NCI-H2196 treated with DMSO at 0.1 percent for 48 hours (cell line): ENCODE results near the gene LPCAT2.

Source experiments
- DNase-seq: peaks from one replicate; lab custom pipeline; 2025; ENCODE audit not compliant: unreplicated experiment; lab: John Stamatoyannopoulos, UW

Gene LPCAT2

DNA sequence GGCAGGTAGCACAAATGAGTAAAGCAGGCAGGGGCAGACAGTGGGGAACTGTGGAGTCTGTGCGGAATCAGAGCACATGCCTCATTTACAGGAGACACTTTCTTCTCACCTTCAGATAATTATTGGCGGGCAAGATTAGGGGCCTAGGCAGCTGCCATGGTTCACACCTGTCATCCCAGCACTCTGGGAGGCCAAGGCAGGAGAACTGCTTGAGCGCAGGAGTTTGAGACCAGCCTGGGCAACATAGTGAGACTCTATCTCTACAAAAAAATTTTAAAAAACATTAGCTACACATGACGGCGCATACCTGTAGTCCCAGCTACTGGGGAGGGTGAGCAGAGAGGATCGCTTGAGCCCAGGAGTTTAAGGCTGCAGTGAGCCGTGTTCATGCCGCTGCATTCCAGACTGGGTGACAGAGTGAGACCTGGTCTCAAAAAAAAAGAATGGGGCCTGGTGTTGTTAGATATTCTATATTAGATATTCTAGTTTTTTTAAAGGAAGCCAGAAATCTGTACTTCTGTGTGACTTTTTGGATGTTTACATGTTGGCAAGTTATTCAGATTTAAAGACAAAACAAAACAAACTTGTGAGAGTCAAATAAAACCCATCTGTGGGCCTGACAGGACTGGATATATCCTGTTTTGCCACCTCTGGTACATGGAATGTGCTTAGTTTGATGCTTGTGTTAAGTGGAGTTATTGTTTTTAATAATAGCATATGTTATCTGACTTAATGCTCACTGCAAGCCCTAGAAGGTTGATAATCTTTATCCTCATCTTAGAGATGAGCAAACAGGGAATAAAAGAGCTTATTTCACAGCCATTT lies 4.9 kb upstream of the LPCAT2 start:
- DNase-seq, result no peak

DNA sequence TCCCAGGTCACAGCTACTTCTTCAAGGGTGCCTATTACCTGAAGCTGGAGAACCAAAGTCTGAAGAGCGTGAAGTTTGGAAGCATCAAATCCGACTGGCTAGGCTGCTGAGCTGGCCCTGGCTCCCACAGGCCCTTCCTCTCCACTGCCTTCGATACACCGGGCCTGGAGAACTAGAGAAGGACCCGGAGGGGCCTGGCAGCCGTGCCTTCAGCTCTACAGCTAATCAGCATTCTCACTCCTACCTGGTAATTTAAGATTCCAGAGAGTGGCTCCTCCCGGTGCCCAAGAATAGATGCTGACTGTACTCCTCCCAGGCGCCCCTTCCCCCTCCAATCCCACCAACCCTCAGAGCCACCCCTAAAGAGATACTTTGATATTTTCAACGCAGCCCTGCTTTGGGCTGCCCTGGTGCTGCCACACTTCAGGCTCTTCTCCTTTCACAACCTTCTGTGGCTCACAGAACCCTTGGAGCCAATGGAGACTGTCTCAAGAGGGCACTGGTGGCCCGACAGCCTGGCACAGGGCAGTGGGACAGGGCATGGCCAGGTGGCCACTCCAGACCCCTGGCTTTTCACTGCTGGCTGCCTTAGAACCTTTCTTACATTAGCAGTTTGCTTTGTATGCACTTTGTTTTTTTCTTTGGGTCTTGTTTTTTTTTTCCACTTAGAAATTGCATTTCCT lies 3.4 kb upstream of the LPCAT2 start:
- no peak for DNase-seq

DNA sequence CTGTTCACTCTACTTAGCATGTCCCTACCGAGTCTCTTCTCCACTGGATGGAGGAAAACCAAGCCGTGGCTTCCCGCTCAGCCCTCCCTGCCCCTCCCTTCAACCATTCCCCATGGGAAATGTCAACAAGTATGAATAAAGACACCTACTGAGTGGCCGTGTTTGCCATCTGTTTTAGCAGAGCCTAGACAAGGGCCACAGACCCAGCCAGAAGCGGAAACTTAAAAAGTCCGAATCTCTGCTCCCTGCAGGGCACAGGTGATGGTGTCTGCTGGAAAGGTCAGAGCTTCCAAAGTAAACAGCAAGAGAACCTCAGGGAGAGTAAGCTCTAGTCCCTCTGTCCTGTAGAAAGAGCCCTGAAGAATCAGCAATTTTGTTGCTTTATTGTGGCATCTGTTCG lies 2.8 kb upstream of the LPCAT2 start:
- no peak for DNase-seq

DNA sequence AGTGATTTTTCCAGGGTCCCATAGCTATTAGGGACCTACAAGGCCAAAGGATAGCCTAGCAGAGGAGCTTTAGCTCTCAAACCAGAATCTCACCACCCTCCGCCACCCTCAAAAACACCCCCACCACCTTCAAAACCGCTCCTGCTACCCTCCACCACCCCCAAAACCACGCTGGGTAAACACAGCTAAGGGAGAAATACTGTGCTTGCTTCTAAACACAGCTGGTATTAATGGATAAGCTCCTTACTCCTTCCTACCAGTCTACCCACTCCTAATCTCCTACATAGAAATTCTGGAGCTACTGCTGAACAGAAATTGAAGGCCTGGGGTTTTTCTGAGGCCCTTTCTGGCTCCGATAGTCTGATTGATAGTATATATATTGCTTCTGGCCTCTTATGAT lies 2.2 kb upstream of the LPCAT2 start:
- no peak for DNase-seq

DNA sequence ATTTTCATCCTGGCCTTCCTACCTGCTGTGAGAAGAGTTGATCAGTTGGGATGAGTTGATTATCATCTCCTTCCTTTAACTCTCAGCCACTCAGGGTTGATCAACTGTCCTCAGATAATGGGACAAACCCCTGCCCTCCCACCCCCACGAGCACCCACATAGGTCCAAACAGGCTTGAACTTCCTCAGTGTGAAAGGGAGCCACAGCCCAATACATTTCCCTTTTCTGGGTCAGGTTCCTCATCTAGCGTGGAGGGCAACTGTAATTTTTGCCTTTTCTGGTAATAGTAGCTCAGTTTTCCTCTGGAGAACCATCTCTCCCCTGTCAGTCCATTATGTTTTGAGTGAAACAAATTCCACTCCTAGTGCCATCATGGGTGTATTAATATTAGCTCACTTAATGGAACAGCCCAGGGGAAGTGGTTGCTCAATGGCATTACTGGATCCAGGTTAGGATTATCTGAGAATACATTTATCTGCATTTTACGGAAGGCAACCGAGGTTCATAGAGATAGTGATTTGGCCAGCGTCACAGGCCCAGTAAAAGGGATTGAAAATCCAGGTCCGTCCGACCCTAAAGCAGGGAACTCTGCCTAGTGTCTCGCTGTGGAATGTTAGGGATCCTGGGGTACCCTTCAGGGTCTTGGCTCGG lies 476 bp upstream of the LPCAT2 start:
- DNase-seq, result no peak

DNA sequence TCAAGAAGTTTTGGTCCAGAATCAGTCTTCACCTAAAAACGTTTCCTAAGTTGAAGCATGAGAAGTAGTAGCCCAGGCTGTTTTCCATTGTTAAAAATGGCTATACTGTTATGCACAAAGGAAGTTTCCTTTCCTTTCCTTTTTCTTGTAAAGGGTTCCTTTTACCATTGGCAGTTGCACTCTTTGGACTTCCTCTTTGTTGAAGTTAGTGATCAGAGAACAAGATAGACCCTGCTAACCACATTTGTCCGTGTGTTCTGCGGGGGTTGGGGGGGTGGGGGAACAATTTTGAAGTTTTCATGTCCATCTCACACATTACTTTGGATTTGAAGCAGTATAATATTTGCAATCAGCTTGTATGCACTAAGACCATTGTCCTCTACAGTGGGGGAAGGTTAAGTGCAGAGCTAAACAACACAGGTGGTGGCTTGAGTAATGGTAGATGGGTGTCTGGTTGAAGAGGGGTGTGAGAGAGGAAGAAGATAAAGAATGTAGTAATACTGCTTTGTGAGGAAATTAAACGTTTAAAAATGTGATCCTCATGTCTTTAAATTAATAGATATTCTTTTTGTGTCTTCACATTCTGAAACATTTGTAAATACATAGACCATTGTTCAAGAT lies 1.4 kb downstream of the LPCAT2 start:
- DNase-seq, result no peak

DNA sequence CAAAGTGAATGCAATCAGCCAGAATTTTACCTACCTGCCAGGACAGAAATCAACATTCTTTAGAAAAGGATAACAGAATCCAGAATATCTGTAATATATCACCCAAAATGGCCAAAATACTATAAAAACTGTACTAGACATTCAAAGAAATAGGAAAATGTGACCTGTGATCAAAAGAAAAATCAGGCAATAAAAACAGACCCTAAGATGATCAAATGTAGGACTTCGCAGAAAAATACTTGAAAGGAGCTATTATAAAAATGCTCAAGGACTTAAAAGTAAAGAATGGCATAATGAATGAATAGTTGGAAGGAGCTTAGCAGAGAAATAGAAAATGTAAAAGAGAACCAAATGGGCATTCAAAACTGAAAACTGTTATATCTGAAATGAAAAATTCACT lies 4.1 kb downstream of the LPCAT2 start:
- DNase-seq, result no peak

DNA sequence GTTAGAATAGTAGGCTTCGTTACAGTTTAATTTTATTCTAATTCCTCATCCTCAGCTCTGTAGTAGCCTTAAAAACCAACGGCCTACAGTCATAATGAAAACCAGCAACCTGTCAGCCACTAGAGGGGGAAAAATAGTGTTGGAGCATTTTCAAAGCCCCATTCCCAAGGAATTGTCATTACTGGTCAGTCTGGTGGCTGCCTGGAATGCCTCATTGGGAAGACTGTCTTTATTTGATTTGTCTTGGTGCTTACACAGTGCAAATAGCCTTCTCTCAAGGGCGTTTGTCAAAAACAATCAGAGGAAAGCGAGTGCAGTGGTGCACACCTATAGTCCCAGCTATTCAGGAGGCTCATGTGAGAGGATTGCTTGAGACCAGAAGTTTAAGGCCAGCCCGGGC lies 4.7 kb downstream of the LPCAT2 start:
- DNase-seq, result no peak

DNA sequence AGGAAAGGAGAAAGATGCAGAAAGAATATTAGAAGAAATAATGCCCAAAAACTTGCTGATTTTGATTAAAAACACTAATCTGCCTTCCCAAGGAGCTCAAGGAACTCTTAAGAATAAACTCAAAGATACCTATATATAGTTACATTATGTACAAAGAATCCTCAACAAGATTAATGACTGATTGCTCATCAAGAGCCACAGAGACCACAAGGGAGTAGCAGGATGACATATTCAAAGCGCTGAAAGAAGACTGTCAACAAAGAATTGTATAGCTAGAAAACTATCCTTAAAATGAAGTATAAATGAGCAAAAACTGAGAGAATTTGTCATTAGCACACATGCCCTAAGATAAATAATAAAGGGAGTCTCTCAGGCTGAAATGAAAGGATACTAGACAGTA lies 6.2 kb downstream of the LPCAT2 start:
- no peak for DNase-seq

DNA sequence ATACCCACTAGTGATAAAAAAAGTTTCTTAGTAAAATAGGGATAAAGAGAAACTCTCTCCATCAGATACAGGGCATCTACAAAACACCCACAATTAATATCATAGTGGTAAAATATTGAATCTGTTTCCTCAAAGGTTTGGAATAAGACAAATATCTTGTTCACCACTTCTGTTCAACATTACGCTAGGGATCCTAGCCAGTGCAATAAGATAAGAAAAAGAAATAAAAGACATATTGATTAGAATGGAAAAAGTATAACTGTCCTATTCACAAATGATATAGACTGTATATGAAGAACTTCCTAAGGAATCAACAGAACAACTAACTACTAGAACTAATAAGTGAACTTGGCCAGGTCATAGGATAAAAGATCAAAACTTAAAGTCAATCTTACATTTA lies 12.9 kb downstream of the LPCAT2 start:
- DNase-seq, result no peak

DNA sequence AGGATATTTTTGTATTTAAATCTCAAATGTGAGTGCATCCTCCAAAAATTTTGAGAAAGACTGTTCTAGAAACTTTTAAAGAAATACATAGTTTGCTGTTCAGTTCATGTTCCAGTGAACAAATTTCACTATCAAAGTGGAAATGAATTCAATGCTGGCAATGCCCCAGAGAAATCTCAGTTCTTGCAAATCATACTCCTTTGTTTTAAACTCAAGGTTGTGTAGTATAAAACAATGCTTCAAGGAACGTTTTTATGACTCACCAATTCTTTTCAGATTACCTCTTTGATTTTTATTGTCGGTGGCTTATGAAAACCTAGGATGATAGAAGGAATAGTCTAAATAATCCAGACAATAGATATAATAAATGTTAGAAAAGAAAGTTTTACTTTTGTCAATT lies 17.6 kb downstream of the LPCAT2 start:
- DNase-seq, result no peak

DNA sequence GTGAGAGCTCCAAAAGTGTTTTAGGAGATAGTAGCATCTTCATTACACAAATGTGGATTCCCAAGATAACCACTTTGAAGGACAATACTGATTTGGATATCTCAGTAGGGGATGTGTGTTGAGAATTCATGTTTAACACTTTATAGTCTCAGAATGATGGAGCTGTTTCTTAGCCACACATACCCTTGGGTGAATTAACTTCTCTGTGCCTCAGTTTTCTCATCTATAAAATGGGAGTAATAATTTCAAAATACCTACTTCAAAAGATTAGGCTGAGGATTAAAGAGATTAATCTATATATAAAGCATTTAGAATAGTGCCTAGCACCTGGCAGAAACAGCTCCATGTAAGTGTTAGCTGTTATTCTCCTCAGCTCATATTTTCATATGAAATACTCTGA lies 19.0 kb downstream of the LPCAT2 start:
- DNase-seq, result no peak

DNA sequence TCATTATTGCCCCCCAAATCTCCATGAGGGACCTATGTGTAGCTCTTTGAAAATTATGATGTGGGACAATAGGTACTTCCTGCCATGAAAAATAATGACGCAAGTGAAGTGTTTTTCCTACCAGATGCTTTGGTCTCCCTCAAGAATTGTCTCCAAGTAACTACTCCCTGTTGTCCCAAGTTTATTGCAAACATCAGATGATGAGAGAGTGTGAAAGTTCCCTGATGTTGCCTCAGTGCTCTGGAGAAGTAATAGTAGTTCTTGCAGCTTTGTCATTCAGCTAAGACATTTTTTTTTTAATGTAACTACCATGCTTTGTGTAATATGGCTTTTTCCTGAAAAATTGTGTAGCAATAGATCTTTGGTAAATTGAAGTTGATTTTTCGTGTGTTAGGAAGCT lies 20.1 kb downstream of the LPCAT2 start:
- DNase-seq, result no peak

DNA sequence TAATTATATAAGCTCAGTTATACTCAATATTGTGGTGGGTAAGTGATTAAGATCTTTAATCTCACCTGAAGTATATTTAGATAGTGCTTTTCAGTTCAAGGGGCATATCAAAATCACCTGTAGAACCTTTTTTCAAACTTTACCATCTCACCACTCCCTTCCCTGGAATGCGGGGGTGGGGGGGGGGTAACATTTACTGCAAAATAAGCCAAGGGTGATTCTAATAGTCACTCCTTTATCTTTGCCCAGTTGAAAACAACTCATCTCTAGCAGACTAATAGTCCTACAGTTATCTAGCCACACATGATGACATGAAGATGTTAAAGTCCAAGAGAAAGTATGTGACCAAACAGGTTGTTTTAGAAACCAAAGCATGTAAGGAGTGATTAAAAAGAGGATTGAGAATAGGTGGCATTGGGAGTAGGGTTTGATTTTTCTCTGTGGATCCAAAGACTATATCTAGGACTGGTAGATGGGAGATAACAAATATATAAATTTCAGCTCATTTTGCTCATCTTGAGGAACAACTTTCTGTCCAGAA lies 21.5 kb downstream of the LPCAT2 start:
- DNase-seq, result no peak

DNA sequence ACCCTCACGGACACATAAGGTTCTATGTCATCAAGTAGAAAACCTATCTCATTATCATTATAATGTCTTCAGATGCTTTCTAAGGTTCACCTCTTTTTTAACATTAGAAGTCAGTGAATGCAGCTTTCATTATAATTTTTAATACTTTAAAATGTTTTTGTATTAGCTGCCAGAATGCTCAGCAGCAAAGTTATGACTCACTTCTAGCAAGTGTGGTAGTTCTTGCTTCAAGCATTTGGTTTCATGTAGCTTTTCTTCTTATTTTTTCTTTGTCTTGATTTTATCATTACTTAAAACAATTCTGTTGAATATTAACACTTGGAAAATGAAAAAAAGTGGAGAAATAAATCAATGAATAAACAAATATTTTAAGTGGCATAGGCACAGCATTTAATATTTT lies 23.4 kb downstream of the LPCAT2 start:
- DNase-seq, result no peak

DNA sequence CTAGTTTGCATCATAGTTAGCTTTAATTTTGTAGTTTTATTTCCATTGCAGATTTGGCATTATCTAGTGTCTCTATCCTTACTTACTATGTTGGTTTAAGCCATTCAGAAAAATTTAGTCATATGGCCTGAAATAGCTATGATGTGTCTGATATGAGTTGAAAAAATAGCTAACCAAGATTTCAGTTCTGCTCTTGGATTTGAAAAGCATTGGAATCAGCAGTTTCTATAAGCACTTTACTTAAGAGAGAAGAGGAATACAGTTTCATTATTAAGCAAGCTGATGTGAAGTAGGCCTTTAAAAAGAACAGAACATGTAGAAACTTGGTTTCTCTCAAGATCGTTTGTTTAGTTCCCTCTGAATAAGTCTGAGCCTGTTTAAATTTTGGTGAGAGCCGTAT lies 25.9 kb downstream of the LPCAT2 start:
- no peak for DNase-seq

DNA sequence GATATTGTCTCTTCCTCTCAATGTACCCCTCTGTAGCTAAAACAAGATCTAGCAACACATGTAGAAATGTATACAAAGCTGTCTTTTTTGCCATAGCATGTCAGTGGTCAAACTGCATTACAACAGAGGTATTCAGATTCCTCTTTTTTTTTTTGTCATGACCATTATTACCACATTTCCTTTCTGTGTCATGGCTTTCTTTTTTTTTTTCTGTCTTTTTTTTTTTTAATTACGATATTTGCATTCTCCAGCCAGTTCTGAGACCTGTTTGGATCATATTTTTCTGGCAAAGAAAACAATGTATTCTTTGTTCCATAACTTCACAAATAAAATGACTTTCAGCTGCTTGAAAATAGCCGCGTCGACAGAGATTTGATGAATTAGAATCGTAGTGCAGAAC lies 30.2 kb downstream of the LPCAT2 start:
- DNase-seq, result no peak

DNA sequence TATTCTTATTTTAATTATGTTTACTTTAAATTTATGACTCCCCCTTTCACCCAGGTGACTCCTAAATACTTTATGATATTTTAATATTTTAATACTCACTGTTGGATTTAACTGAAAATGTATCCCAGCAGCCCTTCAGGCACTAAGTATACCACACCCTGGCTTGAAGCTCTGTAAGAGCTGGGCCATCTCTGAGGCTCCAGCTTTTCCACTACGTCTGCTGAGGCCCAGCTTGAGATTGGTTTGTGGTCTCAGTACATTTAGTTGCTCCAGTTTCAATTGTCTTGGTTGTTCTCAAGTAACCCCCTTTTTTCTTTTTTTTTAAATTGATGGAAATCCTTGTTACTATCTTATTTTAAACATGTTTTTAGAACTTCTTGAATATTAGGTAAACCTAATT lies 30.6 kb downstream of the LPCAT2 start:
- DNase-seq, result no peak

DNA sequence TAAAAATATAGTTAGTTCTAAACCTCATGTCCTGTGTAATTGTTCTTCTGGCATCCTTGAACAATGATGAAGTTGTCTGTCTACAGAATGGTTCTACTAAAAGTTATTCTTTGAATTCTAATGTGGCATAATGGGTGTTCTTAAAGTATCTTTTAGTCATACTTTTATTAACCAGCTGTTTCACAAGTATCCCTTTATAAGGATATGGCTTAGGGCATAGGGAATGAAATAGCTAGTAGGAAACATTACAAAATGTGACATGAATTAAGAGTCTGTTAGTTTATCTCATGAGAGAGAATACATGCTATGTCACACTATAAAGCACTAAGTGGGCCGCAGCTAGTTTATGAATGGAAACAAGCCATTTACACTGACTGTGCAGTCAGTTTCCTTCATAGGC lies 31.3 kb downstream of the LPCAT2 start:
- DNase-seq, result no peak

DNA sequence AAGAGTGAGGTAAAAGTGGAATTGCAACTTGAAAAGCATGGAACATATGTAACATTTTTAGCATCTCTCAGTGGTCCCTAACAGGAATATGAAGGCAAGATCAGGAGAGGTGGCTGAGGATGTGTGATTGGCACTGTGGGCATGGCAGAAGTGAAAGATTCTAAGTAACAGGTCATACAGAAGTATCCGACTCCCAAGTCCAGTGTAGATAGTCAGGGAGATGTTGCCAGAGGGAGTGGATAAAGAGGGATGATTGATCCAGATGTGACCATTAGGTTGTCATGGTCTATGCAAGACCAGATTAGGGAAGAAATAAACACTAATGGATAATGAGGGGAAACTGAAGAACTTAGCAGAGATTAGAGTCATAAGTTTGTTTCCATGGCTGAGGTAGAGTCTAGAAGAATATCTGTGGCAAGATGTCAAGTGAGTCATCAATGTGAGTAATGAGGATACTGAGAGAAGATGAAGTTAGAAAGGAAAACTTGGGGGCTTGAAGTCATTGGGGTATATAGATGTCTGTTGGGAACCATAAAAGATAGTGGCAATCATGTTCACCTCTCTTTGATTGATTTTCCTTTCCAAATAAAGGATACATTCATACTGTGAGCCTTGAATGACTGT lies 33.7 kb downstream of the LPCAT2 start:
- no peak for DNase-seq

DNA sequence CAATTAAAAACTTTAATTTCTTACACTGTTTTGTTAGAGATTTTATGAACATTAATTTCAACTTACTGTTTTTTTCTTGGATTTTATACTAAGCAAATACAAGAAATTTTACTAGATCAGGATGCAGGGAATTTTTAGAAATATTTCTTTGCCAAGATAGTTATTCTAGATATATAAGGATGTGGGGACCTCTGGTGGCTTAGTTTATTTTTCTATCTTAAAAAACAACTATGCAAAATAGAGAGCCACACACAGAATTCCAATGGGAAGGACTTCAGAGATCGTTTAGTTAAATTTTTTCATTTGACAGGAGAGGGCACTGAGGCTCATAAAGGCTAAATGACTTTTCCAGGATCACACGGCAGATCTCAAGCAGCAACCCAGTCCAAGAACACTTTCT lies 34.6 kb downstream of the LPCAT2 start:
- no peak for DNase-seq
